ENCODE data around the gene FRS2. TPM values are rescaled to one million over a fixed set of nuclear protein-coding genes. Genes with fewer than 3 reads are reported as not detected.

The FRS2 gene
- total and polyA plus RNA-seq, 9 of the 15 experiments (the other 6 are each of a cell fraction or from before 2014, with no cell fraction given): 1.0 to 9.1 (median 6.0) TPM

DNA sequence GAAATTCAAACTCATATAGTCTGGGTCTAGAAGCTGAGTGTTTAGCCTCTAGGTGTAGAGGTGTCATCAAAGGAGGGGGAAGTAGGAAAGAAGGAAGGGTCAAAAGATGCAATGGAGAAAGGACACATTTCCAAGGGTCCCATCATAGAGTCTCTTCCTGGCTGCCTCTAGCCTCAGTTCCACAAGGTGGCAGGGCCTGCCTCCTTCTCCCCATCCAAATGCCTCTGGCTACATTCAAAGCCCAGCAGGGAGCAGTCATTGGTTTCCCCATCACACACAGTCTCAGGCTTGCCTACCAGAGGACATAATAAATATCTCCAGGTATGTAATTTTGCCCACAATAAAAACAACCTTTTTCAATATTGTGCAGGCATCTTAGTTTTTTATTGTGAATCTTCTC lies 113.0 kb downstream of the FRS2 start (continued):
- TF ChIP-seq, protein P1, sequence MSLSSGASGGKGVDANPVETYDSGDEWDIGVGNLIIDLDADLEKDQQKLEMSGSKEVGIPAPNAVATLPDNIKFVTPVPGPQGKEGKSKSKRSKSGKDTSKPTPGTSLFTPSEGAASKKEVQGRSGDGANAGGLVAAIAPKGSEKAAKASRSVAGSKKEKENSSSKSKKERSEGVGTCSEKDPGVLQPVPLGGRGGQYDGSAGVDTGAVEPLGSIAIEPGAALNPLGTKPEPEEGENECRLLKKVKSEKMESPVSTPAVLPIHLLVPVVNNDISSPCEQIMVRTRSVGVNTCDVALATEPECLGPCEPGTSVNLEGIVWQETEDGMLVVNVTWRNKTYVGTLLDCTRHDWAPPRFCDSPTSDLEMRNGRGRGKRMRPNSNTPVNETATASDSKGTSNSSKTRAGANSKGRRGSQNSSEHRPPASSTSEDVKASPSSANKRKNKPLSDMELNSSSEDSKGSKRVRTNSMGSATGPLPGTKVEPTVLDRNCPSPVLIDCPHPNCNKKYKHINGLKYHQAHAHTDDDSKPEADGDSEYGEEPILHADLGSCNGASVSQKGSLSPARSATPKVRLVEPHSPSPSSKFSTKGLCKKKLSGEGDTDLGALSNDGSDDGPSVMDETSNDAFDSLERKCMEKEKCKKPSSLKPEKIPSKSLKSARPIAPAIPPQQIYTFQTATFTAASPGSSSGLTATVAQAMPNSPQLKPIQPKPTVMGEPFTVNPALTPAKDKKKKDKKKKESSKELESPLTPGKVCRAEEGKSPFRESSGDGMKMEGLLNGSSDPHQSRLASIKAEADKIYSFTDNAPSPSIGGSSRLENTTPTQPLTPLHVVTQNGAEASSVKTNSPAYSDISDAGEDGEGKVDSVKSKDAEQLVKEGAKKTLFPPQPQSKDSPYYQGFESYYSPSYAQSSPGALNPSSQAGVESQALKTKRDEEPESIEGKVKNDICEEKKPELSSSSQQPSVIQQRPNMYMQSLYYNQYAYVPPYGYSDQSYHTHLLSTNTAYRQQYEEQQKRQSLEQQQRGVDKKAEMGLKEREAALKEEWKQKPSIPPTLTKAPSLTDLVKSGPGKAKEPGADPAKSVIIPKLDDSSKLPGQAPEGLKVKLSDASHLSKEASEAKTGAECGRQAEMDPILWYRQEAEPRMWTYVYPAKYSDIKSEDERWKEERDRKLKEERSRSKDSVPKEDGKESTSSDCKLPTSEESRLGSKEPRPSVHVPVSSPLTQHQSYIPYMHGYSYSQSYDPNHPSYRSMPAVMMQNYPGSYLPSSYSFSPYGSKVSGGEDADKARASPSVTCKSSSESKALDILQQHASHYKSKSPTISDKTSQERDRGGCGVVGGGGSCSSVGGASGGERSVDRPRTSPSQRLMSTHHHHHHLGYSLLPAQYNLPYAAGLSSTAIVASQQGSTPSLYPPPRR (CRISPR knock-in tag; IDR thresholded peaks at IDR 0.05; ENCODE audit: borderline replicate concordance): no peak
- TF ChIP-seq, protein P2, sequence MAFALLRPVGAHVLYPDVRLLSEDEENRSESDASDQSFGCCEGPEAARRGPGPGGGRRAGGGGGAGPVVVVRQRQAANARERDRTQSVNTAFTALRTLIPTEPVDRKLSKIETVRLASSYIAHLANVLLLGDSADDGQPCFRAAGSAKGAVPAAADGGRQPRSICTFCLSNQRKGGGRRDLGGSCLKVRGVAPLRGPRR (CRISPR knock-in tag; IDR thresholded peaks at IDR 0.05): no peak
- TF ChIP-seq CXXC5 (CRISPR knock-in tag; IDR thresholded peaks at IDR 0.05): no peak
- TF ChIP-seq SAFB2 (IDR thresholded peaks at IDR 0.05; ENCODE audit: borderline replicate concordance, low read depth, low read length, severe bottlenecking): no peak
- no peak for TF ChIP-seq PML (IDR thresholded peaks at IDR 0.05; ENCODE audit: low read length)
- 0 out of 2 replicates have a peak, but pooled peaks have one; percentile 19 for TF ChIP-seq RB1 (IDR thresholded peaks at IDR 0.05; ENCODE audit: low read depth)
- no peak for TF ChIP-seq RBM34 (IDR thresholded peaks at IDR 0.05; ENCODE audit: borderline replicate concordance, insufficient read depth, low read length)
- TF ChIP-seq, protein P3, sequence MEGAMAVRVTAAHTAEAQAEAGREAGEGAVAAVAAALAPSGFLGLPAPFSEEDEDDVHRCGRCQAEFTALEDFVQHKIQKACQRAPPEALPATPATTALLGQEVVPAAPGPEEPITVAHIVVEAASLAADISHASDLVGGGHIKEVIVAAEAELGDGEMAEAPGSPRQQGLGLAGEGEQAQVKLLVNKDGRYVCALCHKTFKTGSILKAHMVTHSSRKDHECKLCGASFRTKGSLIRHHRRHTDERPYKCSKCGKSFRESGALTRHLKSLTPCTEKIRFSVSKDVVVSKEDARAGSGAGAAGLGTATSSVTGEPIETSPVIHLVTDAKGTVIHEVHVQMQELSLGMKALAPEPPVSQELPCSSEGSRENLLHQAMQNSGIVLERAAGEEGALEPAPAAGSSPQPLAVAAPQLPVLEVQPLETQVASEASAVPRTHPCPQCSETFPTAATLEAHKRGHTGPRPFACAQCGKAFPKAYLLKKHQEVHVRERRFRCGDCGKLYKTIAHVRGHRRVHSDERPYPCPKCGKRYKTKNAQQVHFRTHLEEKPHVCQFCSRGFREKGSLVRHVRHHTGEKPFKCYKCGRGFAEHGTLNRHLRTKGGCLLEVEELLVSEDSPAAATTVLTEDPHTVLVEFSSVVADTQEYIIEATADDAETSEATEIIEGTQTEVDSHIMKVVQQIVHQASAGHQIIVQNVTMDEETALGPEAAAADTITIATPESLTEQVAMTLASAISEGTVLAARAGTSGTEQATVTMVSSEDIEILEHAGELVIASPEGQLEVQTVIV (CRISPR knock-in tag; IDR thresholded peaks at IDR 0.05; ENCODE audit: borderline replicate concordance): no peak
- no peak for TF ChIP-seq POLR2G (IDR thresholded peaks at IDR 0.05; ENCODE audit: low read depth, low read length)
- TF ChIP-seq ZNF445 (CRISPR knock-in tag; IDR thresholded peaks at IDR 0.05; ENCODE audit: low read depth): no peak
- TF ChIP-seq MYC (IDR thresholded peaks at IDR 0.05; ENCODE audit: low read depth, low read length): no peak
- no peak for TF ChIP-seq MYC (CRISPR knock-in tag; IDR thresholded peaks at IDR 0.05; ENCODE audit: borderline replicate concordance, low read depth)
- TF ChIP-seq CTBP1 (IDR thresholded peaks at IDR 0.05; ENCODE audit: borderline replicate concordance): 0 out of 2 replicates have a peak, but pooled peaks have one; percentile 32
- TF ChIP-seq TRIM24 (IDR thresholded peaks at IDR 0.05): no peak
- peak; percentile 33; the same call in 1 of the 2 replicates for TF ChIP-seq CC2D1A (IDR thresholded peaks at IDR 0.05)
- 0 out of 2 replicates have a peak, but pooled peaks have one; percentile 38 for TF ChIP-seq ELF1 (tag; IDR thresholded peaks at IDR 0.05)
- TF ChIP-seq STAG1 (CRISPR knock-in tag; IDR thresholded peaks at IDR 0.05; ENCODE audit: borderline replicate concordance): peak; percentile 55; the same call in 1 of the 2 replicates
- TF ChIP-seq MCM5 (IDR thresholded peaks at IDR 0.05; ENCODE audit: low read depth): no peak
- TF ChIP-seq, protein P4, sequence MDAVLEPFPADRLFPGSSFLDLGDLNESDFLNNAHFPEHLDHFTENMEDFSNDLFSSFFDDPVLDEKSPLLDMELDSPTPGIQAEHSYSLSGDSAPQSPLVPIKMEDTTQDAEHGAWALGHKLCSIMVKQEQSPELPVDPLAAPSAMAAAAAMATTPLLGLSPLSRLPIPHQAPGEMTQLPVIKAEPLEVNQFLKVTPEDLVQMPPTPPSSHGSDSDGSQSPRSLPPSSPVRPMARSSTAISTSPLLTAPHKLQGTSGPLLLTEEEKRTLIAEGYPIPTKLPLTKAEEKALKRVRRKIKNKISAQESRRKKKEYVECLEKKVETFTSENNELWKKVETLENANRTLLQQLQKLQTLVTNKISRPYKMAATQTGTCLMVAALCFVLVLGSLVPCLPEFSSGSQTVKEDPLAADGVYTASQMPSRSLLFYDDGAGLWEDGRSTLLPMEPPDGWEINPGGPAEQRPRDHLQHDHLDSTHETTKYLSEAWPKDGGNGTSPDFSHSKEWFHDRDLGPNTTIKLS (IDR thresholded peaks at IDR 0.05; ENCODE audit: borderline replicate concordance, low read depth): no peak

All from K562 (cell line).